ENCODE data around the gene WASF3.

DNA sequence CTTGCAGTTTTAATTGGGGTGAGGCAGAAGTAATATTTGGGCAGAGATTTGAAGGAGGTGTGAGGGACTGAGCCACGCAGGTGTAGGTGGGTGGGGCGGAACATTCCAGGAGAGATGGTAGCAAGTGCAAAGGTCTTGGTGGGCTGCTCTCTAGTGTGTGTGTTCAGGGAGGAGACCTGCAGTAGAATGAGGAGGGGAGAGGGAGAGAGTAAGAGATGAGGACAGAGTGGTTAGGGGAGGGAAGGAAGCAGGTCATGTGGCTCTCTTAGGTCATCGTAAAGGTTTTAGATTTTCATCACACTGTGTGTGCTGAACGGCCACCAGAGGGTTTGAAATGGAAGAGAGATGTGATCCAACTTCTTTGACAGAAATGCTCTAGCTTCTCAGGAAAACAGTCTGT, 33.5 kb downstream of the WASF3 start:
- TF ChIP-seq, protein P1, sequence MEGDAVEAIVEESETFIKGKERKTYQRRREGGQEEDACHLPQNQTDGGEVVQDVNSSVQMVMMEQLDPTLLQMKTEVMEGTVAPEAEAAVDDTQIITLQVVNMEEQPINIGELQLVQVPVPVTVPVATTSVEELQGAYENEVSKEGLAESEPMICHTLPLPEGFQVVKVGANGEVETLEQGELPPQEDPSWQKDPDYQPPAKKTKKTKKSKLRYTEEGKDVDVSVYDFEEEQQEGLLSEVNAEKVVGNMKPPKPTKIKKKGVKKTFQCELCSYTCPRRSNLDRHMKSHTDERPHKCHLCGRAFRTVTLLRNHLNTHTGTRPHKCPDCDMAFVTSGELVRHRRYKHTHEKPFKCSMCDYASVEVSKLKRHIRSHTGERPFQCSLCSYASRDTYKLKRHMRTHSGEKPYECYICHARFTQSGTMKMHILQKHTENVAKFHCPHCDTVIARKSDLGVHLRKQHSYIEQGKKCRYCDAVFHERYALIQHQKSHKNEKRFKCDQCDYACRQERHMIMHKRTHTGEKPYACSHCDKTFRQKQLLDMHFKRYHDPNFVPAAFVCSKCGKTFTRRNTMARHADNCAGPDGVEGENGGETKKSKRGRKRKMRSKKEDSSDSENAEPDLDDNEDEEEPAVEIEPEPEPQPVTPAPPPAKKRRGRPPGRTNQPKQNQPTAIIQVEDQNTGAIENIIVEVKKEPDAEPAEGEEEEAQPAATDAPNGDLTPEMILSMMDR (IDR thresholded peaks at IDR 0.05; ENCODE audit: low read length), result no peak
- no peak for TF ChIP-seq EZH2 (IDR thresholded peaks at IDR 0.05; ENCODE audit: borderline replicate concordance, low read length)
